B cell (primary cell): ENCODE results near the gene HGS. TPM values are rescaled to one million over a fixed set of nuclear protein-coding genes. Genes with fewer than 3 reads are reported as not detected.
A peak's percentile ranks its signal among the peaks of the same experiment; 100 is the strongest.

ENCODE experiments used
- ATAC-seq: fragments of 200-7000 bp; cut with Tn5 transposase; one replicate; pipeline ENCODE4 v1.10.0; 2021; ENCODE audit warnings: low read depth, mild to moderate bottlenecking, moderate number of reproducible peaks, moderate library complexity
- CTCF ChIA-PET: fragments of 350-600 bp; sonication (Branson Sonifier 250); formaldehyde crosslinking; loops from one replicate; lab custom pipeline; 2021; ENCODE audit warnings: antibody characterized with exemption, inconsistent platforms; lab: Charles Lee
- POLR2A ChIA-PET: fragments of 350-600 bp; sonication (Branson Sonifier 250); formaldehyde crosslinking; loops from one replicate; lab custom pipeline; 2021; ENCODE audit warnings: antibody characterized with exemption; lab: Charles Lee
- DNase-seq: peaks from one replicate; pipeline ENCODE4 v3.0.0; 2013
- H2AFZ ChIP-seq: 2 replicates; pipeline ENCODE4 v1.6.1; 2012; ENCODE audit warnings: mild to moderate bottlenecking, low read depth, low read length; ENCODE audit not compliant: insufficient read depth, poor library complexity, severe bottlenecking
- H3K27ac ChIP-seq, 2 donors: 1 replicate in 1 of 2; 2 replicates in 1 of 2; pipeline ENCODE4 v1.5.1; 2012 to 2013; ENCODE audit warnings: low read length in 2 of 2, mild to moderate bottlenecking in 2 of 2, moderate library complexity in 1 of 2
- H3K27me3 ChIP-seq, 4 experiments: fragments of 200-600 bp in 1 of 4; sonication (generic) in 1 of 4; replicated peaks in 1 of 4; 1 replicate in 2 of 4; 2 replicates in 2 of 4; pipeline versions ENCODE4 v1.6.1 to v1.7.0; 2013 to 2016; ENCODE audit warnings: low read length in 3 of 4, mild to moderate bottlenecking in 2 of 4, mixed read lengths in 1 of 4, moderate library complexity in 1 of 4; ENCODE audit not compliant: insufficient read depth in 4 of 4, control insufficient read depth in 3 of 4; ENCODE audit errors: control extremely low read depth in 1 of 4
- H3K36me3 ChIP-seq, 2 experiments: replicated peaks in 1 of 2; 1 replicate in 1 of 2; 2 replicates in 1 of 2; pipeline versions ENCODE4 v1.6.1 to v1.7.1; 2013; ENCODE audit warnings: low read length in 1 of 2; ENCODE audit not compliant: insufficient read depth in 2 of 2, control insufficient read depth in 1 of 2; ENCODE audit errors: control extremely low read depth in 1 of 2, extremely low read depth in 1 of 2
- H3K4me1 ChIP-seq, 2 donors: fragments of 200-600 bp in 1 of 2; sonication (generic) in 1 of 2; 1 replicate in 1 of 2; 2 replicates in 1 of 2; pipeline versions ENCODE4 v1.5.1 to v1.6.1; 2013 to 2017; ENCODE audit warnings: low read length in 2 of 2; ENCODE audit not compliant: control insufficient read depth in 2 of 2, insufficient read depth in 2 of 2
- H3K4me2 ChIP-seq: replicated peaks from 2 replicates; pipeline ENCODE3; 2012; ENCODE audit warnings: mild to moderate bottlenecking, low read depth, low read length; ENCODE audit not compliant: poor library complexity, severe bottlenecking
- H3K4me3 ChIP-seq, 5 experiments: fragments of 200-600 bp in 1 of 5; sonication (generic) in 1 of 5; 1 replicate in 3 of 5; 2 replicates in 2 of 5; pipeline versions ENCODE4 v1.5.1 to v1.7.0; 2011 to 2016; ENCODE audit warnings: low read length in 4 of 5, mild to moderate bottlenecking in 4 of 5, low read depth in 2 of 5, control low read depth in 1 of 5, moderate library complexity in 1 of 5; ENCODE audit not compliant: insufficient read depth in 1 of 5; ENCODE audit errors: control extremely low read depth in 1 of 5, extremely low read depth in 1 of 5
- H3K79me2 ChIP-seq: fragments of 200-600 bp; sonication (generic); one replicate; pipeline ENCODE4 v1.6.0; 2016; ENCODE audit warnings: low read length; ENCODE audit not compliant: control insufficient read depth, insufficient read depth
- H3K9ac ChIP-seq: fragments of 200-600 bp; sonication (generic); 2 replicates; pipeline ENCODE4 v1.6.1; 2017; ENCODE audit warnings: mild to moderate bottlenecking, low read length, moderate library complexity
- H3K9me3 ChIP-seq, 3 donors: one replicate each; pipeline versions ENCODE4 v1.6.1 to v1.7.1; 2013; ENCODE audit warnings: low read length in 2 of 3; ENCODE audit not compliant: control insufficient read depth in 2 of 3, insufficient read depth in 1 of 3; ENCODE audit errors: control extremely low read depth in 1 of 3
- H4K20me1 ChIP-seq: 2 replicates; pipeline ENCODE4 v1.6.0; 2012; ENCODE audit warnings: mild to moderate bottlenecking, low read length; ENCODE audit not compliant: insufficient read depth, control insufficient read depth, poor library complexity, severe bottlenecking
- H3K27ac Mint-ChIP-seq: one replicate; pipeline ENCODE4 v1.8.0; 2021; ENCODE audit warnings: mixed read lengths
- H3K27me3 Mint-ChIP-seq: one replicate; pipeline ENCODE4 v1.8.0; 2021; ENCODE audit warnings: mixed read lengths
- H3K4me1 Mint-ChIP-seq: one replicate; pipeline ENCODE4 v1.8.0; 2021; ENCODE audit warnings: mixed read lengths
- H3K4me3 Mint-ChIP-seq: one replicate; pipeline ENCODE4 v1.8.0; 2021; ENCODE audit warnings: mixed read lengths
- H3K9me3 Mint-ChIP-seq: one replicate; pipeline ENCODE4 v1.8.0; 2022; ENCODE audit warnings: mixed read lengths; ENCODE audit not compliant: insufficient read depth
- CTCF ChIP-seq: fragments of 200-600 bp; IDR thresholded peaks from one replicate; pipeline ENCODE4 v1.8.0; 2022; ENCODE audit warnings: antibody characterized with exemption, mild to moderate bottlenecking
- EZH2 ChIP-seq: IDR thresholded peaks from 2 replicates; pipeline ENCODE4 v1.6.1; 2012; ENCODE audit warnings: borderline replicate concordance, low read depth, mild to moderate bottlenecking, moderate library complexity, low read length; ENCODE audit not compliant: insufficient read depth, poor library complexity, severe bottlenecking
- WGBS: methylation state at CpG from one replicate; pipeline ENCODE4 v1.1.5; 2013; ENCODE audit warnings: missing lambda C conversion rate; ENCODE audit not compliant: insufficient coverage; 5-methylcytosine and 5-hydroxymethylcytosine counted together
- intact Hi-C: fragments of 100-400 bp; cut with micrococcal nuclease; formaldehyde crosslinking; loops from one replicate; pipeline ENCODE4 v1.10.0; 2022
- polyA plus RNA-seq: library from polyadenylated mRNA; depleted of rRNA; stranded (reverse); fragments of >200 nt; gene quantifications from 2 replicates; pipeline ENCODE4 v1.2.3, GENCODE V29; 2012
- total RNA-seq, 2 donors: library from RNA; stranded (reverse); fragments of 120-200 nt in 1 of 2; gene quantifications; 1 replicate in 1 of 2; 2 replicates in 1 of 2; pipeline versions ENCODE4 v1.2.3 to v1.2.4, GENCODE V29; 2013 to 2022

The HGS gene
- total and polyA plus RNA-seq, 2 donors (not counting 1 experiment from before 2014, with no cell fraction given): 184 to 220 TPM

GRCh38 chr17:81636505-81637288, 47.1 kb upstream of the HGS start, which contains the start of the genes NPLOC4 and TSPAN10:
Gene NPLOC4, minus strand, starts transcription at chr17:81637112. Its CDS starts 182 bp downstream, at chr17:81636930.
Gene TSPAN10, plus strand, starts transcription at chr17:81637196. Its CDS starts 5,217 bp downstream, at chr17:81642413.
- Histone ChIP-seq H3K79me2 (peaks cover 47% of the 10 kb centered on the region), H3K27me3 (no peaks in the 10 kb centered on the region), H3K4me1 (peaks cover 11 to 25% of the 10 kb centered on the region in 2 donors), H2AFZ (peak within 1 kb of the TSS; percentile 85), H3K9ac (peak within 1 kb of the TSS; percentile 89), H4K20me1 (peaks cover 22% of the 10 kb centered on the region), H3K27ac (peak within 1 kb of the TSS in 1 of 2 donors; percentile 81), H3K4me3 (peak within 1 kb of the TSS; percentile 45 to 88 (median 77)), H3K9me3 (no peaks in the 10 kb centered on the region), H3K4me2 (peak within 1 kb of the TSS; percentile 87), H3K36me3 (no peaks in the 10 kb centered on the region)
- no peaks in the 10 kb centered on the region for H3K9me3 Mint-ChIP-seq
- ATAC-seq: peak; percentile 94
- POLR2A ChIA-PET: no interaction called here
- intact Hi-C loops: loop anchor here (1.0 kb wide), 1 partner anchor 30 kb away; the partner anchor contains the start of genes CCDC137 and OXLD1
- CTCF ChIA-PET: no interaction called here
- peak; percentile 91 for DNase-seq
- H3K4me3 Mint-ChIP-seq: peak within 1 kb of the TSS; percentile 95
- under 1% methylated on average over 73 of the region's 77 CpGs for WGBS
- no peaks in the 10 kb centered on the region for H3K27me3 Mint-ChIP-seq
- H3K27ac Mint-ChIP-seq: peak within 1 kb of the TSS; percentile 89
- TF ChIP-seq EZH2: no peak
- peaks cover 21% of the 10 kb centered on the region for H3K4me1 Mint-ChIP-seq

- no peak for ATAC-seq
- Histone ChIP-seq H3K4me2 (no peak overlapping the region), H3K9me3 (no peaks in the 10 kb centered on the region), H3K4me3 (no peak overlapping the region), H4K20me1 (peaks cover 15% of the 10 kb centered on the region), H3K27me3 (no peaks in the 10 kb centered on the region), H3K4me1 (peaks cover 11 to 25% of the 10 kb centered on the region in 2 donors), H3K9ac (no peak overlapping the region), H3K36me3 (no peaks in the 10 kb centered on the region), H3K79me2 (peaks cover 30% of the 10 kb centered on the region), H3K27ac (no peak overlapping the region), H2AFZ (no peak overlapping the region)
- CTCF ChIA-PET: no interaction called here
- POLR2A ChIA-PET: interaction anchor here (0.7 kb wide), 1 partner anchor 214 kb away, joined by 6 read pairs; no protein-coding TSS in a partner anchor
- Mint-ChIP-seq H3K27ac (no peak overlapping the region), H3K9me3 (no peaks in the 10 kb centered on the region), H3K4me3 (peak overlapping the region; percentile 64), H3K27me3 (no peaks in the 10 kb centered on the region), H3K4me1 (peaks cover 17% of the 10 kb centered on the region)
- TF ChIP-seq EZH2 (no peak), CTCF (no peak)
- intact Hi-C loops: no loop called here
- DNase-seq: no peak
- no CpG with 5 or more reads among the region's 4 CpGs for WGBS
Observed at GRCh38 chr17:81638683-81639082, 45.1 kb upstream of the HGS start.
